GM19023 (cell line): Measurements from ENCODE around the gene TMEM218.

ENCODE experiments used
- ATAC-seq: cut with Tn5 transposase; IDR thresholded peaks from one replicate; pipeline ENCODE4 v1.9.1; 2021; ENCODE audit warnings: mild to moderate bottlenecking, moderate library complexity; ENCODE audit not compliant: unreplicated experiment

Gene TMEM218

DNA sequence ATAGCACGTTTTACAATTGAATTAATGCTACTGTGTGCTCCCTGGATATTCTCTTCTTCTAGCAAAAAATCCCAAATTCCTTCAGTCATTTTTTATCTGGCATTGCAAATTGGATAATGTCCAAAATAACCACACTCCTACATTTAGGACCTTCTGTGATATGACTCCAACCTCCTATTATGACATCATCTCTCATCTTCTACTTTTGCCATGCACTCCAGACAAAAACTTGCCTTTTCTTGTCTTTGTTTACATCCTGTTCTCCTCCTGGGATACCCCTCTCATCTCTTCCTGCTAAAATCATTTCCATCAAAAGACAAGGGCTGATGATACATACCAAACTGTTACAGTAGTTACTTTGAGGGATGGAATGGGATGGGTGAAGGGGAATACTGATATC is 20.6 kb upstream of the TMEM218 start:
- ATAC-seq = no peak

DNA sequence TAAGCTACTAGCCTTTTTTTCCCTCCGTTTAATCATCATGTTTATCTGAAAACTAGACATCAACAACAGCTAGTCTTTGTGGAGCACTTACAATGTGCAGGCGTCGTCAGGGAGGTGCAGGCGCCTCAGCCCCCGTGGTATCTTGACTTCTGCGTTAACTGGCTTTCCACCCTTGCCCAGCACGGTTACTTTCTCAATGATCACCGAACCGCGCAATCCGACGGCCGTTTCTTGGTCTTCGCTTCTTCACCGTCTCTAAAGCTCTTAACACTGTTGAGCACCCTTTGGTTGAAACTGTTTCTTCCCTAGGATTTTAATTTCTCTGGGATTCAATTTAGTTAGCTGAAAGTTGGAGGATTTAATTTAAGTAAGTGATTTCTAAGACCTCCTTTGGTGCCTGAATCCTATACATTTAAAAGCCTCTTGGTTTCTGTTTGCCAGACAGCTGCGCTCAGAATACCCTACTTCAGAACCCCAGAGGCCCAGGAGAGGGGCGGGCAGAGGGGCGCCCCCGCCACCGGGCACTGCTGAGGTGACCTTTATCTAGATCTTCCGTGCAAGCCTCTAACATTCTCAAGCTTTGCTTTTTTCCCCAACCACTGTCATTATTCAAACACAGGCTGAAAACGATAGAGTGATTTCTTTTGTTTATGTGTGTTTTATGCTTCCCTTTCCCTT is 18.0 kb upstream of the TMEM218 start:
- ATAC-seq = no peak

DNA sequence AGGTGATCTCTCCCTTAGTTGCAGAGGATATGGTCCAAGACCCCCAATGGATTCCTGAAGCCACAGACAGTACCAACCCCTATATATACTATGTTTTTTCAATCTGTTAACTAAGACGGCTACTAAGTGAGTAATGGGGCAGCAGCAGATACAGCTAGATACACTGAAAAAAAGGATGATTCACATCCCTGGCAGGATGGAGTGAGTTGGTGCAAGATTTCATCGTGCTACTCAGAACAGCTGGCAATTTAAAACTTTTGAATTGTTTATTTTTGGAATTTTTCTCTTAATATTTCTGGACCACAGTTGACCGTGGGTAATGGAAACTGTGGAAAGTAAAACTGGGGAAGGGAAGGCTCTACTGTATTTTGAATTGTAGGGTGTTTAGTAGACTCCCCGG is 17.0 kb upstream of the TMEM218 start:
- no peak for ATAC-seq

DNA sequence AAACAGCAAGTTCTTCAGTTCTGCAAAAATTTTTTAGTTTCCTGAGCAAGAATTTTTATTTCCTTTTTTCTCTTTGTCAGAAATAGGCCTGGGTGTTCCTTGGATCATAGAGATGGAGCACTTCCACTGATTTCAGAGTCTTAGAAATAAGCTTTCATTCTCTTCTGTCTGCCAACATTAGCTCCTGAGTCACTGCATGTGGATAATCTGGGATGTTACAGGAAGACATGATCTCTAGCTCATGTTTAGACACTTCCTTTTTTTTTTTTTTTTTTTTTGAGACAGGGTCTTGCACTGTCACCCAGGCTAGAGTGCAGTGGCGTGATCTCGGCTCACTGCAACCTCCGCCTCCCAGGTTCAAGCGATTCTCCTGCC is 13.2 kb upstream of the TMEM218 start:
- no peak for ATAC-seq

DNA sequence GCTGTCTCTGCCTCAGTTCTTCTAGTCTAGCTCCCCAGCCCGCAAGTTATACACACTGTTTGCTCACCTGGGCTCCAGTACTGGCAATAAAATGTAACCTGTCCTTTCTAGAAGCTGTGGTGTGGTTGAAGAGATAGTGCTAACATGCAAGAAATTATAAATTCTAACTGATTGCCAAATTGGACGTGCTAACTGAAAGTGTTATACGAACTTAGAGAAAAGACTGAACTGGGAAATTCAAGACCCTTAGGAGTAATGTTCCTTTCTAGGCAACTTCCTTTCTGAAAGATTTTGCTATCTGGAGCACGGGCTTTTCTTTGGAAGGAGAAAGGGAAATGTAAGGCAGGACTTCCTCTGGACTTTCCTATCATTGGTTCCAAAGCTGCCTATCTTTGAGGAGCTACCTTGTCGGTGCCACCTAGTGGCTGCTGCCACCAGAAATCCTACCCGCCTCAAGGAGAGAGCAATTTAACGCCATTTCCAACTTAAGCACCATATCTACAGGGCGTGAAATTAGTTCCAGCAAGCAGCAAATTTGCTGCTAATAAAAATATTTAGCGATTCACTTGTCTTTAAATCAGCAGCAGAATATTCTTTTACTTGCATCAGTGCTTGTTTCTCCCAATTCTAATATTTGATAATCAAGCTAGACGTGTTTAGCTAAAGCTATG is 12.7 kb upstream of the TMEM218 start:
- no peak for ATAC-seq

- ATAC-seq = no peak
Measured at GRCh38 chr11:125123194-125123946, 11.9 kb upstream of the TMEM218 start.

DNA sequence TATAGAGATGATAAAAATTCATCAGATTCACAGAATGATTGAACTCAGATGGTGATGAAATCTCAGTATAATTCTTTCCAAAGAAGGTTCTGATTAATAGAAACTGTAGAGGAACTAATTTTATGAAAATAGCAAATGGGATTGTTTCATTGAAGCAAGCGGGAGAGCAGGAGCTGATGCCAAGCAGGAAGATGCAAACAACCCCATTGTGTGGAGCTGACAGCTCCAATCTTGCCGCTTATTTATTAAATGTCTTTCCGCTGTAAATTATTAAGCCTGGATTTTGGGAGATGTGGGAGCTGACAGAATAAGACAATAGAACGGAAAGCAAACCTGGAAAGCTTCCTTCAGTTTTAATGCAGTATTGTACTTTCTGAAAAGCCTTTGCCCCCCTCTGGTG is 6.0 kb upstream of the TMEM218 start:
- no peak for ATAC-seq

DNA sequence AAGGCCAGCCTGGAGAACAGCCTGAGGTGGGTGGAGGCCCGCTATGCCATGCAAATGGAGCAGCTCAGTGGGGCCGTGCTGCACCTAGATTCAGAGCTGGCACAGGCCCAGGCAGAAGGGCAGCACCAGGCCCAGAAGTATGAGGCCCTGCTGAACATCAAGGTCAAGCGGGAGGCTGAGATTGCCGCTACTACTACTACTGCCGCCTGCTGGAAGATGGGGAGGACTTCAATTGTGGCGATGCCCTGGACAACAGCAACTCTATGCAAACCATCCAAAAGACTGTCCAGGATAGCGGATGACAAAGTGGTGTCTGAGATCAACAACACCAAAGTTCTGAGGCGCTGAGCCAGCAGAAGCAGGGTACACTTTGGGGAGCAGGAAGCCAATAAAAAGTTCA is 3.1 kb upstream of the TMEM218 start:
- ATAC-seq = no peak

GRCh38 chr11:125112208-125112604 is 780 bp upstream of the TMEM218 start:
- no peak for ATAC-seq

- ATAC-seq = peak; percentile 0
Measured at GRCh38 chr11:125111001-125111342, 454 bp downstream of the TMEM218 start.

DNA sequence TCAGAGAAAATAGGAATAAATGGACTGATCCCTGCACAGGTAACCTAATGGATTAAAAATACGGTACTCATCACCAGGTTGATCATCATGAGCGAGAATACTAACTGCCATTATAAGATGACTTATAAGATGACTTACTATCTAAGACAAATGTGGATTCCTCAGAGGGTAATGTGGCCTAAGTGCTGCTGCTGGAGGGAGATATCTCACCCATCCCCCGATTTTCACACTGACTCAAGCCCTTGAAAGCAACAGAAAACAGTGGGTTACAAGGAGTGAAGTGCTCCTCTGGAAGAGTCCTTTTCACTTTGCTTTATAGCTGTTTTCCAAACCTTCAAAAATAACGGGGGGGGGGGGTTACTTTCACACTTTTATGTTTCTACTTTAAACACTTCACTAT is 920 bp downstream of the TMEM218 start:
- no peak for ATAC-seq

GRCh38 chr11:125108469-125108868 is 3.0 kb downstream of the TMEM218 start:
- no peak for ATAC-seq

DNA sequence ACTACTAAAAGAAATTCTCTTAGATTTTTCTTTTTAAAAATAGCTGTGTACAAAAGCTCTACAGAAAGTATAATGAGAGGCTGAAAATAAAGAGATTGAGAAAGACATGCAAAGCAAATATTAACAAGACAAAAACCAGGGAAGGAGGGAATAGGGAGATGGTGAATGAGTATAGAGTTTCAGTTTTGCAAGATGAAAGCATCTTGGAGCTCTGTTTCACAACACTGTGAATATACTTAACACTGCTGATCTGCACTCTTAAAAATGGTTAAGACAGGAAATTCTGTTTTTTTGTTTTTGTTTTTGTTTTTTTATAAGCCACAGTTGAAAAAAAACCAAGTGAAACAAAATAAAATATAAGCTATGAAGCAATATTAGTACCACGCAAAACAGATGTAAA is 5.5 kb downstream of the TMEM218 start:
- no peak for ATAC-seq

DNA sequence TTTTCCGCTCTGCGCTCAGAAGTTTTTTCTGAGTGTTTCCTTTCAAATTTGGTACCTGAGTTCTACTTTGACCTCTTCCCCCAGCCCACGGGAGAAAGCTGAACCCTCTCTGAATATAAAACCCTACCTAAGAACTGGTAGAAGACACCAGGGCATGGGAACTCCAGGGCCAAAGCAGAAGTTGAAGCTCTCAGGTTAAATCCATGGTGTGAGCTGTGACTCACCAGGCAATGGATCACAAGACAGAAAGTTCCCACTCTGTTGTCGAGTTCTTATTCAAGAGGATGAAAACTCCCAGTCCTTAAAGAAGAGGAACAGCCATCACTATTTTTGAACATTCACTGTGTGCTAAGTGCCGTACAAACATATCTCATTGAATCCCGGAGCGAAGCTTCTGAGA is 8.9 kb downstream of the TMEM218 start:
- no peak for ATAC-seq

- no peak for ATAC-seq
Measured at GRCh38 chr11:125102025-125102424, 9.4 kb downstream of the TMEM218 start.

- no peak for ATAC-seq
Measured at GRCh38 chr11:125101596-125101995, 9.8 kb downstream of the TMEM218 start.

- no peak for ATAC-seq
Measured at GRCh38 chr11:125100136-125100535, 11.3 kb downstream of the TMEM218 start.

- no peak for ATAC-seq
Measured at GRCh38 chr11:125094731-125095130, 16.7 kb downstream of the TMEM218 start.

GRCh38 chr11:125093502-125093901 is 17.9 kb downstream of the TMEM218 start:
- no peak for ATAC-seq

GRCh38 chr11:125092669-125093068 is 18.8 kb downstream of the TMEM218 start:
- no peak for ATAC-seq

GRCh38 chr11:125091877-125092664 is 19.4 kb downstream of the TMEM218 start:
- no peak for ATAC-seq
